HG03196 (cell line): ENCODE results near the gene TTC34.

Experiments used
- ATAC-seq: cut with Tn5 transposase; IDR thresholded peaks from one replicate; pipeline ENCODE4 v1.9.1; 2021; ENCODE audit not compliant: unreplicated experiment

The TTC34 gene

DNA sequence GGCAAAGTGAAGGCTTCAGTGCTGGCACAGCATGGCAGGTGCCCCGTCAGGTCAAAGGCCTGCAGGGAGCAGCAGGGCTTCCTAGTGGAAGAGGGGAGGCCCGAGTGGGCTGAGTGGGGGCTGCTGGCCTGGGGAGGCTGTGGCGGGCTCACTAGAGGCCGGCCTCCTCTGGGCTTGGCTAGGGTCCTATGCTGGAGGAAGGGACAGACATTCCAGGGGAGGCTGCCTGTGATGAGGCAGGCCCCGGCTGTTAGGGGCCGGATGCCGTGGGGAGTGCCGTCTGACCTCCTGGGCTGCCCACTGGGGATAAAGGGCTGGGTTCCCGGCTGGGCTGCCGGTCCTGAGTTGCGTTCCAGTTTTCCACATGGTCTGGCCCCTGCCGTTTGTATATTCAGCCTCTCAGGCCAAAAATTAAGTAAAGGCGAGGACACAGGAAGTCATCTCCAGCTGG, 193.8 kb downstream of the TTC34 start:
- no peak for ATAC-seq

DNA sequence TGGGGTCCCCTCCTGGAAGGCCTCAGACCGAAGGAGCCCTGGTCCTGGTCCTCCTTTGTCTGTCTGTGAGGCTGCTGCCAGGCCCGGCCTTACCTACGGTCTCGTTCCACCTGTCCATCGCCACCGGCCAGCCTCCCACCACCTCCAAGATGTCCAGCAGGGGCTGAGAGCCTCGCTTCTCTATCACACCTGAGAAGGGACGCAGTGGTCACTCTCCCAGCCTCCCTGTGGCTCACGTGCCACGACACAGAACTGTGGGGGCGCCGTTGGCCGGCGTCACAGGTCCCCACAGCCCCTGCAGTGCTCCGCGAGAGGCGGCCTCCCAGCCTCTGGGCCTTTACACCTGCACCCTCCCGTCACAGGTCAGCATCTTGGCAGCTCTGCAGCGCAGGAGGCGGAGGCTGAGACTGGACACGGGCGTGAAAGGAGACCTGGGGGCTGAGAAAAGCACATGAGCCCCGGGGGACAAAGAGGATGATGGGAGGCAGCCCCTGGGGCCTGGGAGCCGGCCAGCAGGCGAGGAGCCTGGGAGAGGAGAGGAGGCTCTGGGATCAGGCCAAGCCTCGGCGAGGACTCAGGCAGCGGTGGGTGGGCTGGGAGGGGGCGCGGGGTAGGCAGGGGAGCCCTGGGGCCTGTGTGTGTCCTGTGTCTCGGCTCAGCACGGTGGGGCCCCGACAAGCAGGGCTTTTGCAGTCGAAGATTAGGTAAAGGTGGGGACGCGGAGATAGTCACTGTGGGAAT, 194.4 kb downstream of the TTC34 start:
- no peak for ATAC-seq

DNA sequence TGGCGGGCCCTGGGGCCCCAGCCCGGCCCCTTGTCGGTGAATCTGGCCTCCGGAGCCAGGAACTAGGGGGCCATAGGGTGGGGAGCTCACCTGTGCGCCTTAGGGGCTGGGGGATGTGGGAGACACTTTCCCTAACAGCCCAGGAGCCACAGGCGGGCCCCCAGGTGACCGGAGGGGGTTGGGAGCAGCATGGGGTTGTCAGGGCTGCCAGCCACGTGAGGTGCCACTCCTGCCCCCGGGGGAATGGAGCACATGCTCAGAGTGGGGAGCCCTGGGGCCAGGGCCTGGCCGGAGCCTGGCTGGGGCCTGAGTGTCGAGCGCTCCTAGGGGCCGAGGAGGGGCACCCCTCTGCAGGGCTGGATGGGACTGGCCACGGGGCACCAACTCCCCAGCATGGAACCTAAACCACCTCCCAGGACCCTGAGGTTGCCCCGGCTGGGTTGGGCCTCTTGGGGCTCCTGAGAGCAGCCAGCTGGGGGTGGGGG, 195.1 kb downstream of the TTC34 start:
- ATAC-seq, result no peak

DNA sequence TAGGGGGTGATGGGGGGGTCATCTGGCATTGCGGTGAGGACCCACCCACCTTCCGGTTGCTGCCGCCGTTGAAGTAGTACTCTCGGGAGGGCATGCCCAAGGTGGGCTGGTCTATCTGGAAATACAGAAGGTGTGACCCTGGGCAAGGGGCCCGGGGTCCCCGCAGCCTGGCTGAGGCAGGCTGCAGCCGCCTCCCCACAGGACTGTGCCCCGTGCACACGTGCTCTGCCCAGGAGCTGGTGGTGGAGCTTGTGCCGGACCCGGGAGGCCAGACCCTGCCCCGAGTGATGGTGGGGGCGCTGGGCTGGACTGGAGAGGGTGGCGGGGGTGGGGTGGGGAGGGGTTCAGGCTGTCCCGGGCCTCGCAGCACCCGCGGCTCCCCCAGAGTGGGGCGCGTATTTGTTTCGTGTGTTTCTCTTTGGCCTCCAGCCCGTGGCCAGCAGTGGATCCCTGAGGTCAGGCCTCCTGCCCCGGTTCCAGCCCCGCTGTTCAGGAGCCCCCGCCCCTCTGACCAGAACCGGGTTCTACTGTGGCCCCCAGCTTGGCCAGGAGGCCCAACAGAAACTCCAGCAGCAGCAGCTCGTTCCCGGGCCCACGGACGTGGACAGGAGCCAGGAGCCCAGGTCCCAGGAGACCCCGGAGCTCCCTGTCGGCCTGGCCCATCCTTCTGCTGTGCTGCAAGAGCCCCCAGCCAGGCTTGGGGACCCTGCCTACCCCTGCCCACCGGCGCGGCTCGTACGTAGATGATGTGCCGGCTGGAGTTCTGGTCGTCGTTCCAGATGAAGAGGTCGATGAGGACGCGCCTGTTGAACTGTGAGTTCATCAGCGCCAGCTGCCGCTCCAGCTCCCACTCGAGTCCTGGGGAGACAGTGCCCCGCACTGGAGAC, 195.7 kb downstream of the TTC34 start:
- ATAC-seq, result no peak

DNA sequence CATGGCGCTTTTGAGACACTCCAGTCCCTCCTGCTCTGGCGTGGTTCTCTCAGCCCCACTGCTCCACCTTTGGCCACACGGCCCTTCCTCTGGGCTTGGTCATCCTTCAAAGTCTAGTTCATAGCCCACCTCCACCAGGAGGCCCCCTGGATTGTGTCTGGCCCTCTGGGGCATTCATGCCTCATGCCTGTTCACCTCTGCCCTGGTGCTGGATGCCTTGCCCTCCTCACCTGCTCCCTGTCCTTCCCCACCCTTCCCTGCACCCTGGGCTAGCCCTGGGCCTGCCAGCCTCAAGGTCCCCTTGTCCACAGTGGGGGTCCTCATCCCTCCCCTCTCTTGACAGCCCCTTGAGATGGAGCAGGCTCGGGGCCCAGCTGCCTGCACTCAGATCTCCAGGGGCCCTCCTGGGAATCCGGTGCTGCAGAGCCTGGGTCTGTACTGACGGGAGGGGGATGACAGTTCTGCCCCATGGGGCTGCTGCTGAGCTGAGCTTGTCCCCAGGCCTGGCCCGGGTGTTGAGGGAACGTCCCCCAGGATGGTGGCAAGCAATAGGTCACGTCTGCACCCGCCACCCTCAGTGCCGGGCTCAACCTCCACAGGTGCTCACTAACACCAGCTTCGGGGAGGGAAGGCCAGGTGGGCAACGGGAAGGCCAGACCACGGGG, 196.5 kb downstream of the TTC34 start:
- ATAC-seq, result no peak

DNA sequence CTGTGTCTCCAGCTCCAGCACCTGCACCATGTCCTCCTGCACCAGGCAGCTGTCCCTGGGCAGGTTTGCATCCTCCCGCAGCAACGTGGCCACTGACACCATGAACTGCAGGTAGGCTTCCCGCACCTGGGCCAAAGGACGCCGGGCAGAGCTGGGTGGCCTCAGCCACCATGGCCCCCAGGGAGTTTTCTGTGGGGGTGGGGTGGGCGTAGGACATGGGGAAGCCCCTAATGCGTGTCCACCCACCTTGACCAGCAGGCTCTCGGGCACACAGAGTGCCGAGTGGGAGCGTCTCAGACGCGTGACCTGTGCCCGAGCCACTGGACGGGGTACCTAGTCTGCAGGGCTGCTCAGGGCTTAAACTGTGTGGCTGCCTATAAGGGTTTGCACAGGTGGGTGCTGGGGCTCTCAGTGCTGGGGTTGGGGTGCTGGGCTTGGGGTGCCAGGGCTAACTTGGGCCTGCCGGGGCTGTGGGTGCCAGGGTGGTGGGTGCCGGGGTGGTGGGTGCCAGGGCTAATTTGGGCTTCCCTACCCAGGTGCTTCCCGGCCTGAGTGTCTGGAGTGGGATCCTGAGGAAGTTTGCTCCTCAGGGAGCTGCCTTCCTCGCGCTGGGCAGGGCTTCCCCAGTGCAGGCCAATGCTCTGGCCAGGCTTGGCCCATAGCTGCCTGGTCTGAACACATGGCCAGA, 197.2 kb downstream of the TTC34 start:
- ATAC-seq, result no peak

DNA sequence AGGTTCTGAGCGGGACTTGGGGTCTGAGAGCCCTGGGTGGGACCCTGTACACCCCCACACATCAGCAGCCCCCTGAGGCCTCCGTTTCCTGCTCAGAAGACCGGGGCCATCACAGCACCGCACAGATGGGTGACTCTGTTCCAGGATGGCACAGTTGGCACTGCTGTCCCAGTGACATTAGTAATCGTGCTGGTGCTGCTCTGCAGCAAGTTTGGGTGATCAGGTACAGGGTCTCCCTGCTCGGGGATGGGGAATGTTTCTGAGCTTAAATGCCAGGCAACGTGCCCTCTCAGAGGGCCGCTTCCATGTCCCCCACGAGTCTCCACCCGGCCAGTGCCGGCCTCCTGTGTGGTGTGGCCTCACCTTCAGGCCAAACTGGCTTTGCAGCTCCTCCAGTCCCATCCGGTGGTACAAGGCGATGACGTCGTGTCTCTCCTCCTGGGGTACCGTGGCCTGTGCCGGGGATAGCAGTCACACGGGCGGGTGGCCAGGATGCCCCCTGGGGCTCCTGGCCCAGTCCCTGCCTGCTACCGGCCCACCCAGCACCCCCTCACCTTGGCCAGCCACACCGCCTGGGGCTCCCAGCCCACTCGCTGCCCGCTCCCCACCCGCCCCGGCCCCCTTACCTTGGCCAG, 197.9 kb downstream of the TTC34 start:
- ATAC-seq, result no peak

DNA sequence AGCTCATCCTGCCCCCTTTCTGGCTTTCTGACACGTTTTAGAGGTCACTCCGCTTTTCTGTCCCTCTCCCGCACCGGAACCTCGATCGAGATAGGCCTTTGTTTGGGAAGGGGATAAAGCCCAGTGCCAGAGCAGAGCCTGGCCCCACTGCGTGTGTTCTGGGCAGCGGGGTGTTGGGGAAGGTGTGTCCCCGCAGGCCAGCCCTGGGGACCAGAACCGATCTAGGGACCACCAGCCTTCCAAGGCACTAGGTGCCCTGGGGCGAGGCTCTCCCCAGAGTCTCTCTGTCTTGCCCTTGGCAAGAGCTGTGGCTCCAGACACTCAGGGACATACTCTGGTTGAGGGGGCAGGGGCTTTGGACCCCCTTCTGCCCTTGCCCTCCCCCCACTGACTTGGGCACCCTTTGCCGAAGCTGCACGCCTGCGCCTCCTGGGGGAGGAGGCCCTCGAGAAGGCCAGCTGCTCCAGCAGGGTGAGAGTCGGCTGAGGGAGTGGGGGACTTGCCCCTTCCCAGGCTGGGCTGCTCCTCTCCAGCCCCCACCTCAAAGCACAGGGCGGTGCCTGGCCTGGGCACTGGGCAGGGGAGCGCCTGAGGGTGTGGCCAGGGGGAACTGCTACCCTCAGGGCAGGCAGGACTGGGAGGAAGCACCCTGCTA, 198.5 kb downstream of the TTC34 start:
- no peak for ATAC-seq

DNA sequence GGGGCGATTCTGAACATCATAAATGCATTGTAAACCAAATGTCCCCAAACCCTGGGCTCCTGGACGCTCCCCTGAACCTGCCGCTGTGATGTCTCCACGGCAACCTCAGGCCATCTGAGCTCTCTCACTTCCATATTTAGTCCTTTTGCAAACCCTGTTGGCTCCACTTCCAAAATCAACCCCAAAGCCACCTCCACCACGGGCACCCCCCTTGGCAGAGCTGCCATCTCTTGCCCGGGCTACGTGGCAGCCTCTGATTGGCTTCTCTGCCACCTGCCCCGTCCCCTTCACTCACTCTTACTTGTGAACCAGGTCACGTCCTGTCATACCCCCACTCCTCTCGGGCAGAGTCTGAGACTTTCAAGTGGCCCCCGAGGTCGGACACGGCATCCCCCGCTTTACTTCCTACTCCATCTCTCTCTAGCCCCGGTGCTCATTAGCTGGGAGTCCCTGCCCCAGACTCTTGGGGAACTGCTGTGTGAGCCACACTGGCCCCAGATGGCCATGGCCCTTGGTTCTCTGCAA, 199.1 kb downstream of the TTC34 start:
- ATAC-seq, result no peak

DNA sequence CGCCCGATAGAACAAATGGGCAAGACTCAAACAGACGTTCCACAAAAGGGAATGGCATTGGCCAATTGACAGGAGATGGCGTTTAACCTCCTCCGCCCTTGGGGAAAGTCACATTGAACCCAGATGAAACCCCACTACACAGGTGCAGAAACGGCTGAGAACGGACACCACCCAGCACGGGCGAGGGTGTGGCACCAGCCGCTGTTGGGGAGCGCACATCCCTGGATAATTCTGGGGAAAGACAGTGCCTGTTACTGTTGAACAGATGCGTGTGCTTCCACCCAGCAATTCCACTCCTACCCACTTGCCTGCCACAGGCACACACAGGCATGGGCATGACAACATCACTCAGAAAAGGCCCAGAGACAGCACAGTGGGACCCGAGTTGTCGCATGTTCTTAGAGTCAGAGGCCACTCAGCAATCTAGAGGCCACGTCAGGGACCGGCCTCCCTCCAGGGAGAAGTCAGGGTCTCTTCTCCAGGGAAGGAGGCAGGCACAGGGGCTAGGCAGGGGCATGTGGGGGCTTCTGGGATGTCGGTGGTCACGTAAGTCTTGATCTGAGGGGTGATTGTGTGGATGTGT, 199.7 kb downstream of the TTC34 start:
- ATAC-seq, result no peak

DNA sequence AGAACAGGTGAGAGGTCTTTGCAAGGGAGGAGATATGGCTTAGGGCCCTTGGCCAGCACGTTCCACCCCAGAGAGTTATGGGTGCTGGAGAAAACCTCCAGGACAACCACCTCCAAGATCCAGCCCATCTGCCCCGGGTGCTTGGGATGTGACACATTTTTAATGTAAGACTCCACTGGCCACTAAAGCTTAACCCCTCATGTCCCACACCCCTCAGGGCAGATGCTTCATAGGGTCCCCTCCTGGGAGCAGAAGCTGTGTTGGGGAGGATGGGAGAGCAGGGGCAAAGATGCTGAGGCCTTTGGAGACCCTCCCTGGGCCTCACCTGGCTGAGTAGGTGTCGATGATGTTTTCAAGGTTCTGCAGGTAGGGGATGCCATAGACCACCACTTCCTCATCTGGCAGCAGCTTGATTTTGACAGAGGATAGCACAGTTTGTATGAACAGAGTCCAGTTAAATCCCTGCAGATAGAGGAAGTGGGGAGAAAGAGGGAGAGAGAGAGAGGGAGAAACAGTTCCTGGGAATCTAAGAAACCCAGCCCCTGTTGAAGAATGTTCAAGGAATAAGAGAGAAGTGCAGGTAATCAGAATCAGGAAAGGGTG, 203.1 kb downstream of the TTC34 start:
- ATAC-seq, result no peak

DNA sequence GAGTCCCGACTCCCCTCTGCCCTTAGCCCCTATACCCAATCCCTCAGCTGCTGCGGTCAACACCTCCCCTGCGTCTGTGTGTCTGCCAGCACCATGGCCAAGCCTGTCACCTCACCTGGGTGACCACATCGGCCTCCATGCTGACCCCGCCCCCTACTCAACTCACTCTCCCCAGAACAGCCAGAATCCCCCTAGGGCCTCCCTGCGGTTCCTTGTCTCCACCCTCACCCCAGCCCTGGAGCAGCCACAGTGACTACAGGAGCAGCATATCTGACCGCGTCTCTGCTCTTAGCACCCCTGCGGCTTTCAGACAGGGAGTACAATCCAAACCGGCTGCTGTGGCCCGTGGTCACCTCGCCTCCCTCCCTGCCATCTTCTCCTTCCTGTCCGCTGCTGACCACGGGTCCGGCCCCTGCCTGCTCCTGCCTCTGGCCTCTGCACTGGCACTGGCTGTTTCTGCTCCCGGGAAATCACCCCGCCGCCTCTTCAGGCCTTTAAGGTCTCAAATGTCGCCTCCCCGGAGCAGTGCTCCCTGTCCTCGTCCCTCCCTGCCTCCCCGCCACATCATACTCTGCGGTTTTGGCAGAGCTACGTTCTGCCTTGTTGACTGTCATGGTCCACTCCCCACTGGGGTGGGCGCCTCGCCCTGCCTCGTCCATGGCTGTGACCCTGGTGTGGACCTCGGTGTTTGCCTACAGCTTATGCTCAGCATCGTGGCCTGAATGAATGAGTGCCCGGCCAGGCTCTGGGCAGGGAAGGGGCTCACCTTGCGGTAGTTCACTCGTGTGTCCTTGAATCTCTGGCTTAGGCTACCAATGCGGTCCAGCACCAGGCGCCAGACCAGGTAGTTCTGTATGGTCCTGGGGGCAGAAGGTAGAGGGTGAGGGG, 203.8 kb downstream of the TTC34 start:
- ATAC-seq, result no peak

DNA sequence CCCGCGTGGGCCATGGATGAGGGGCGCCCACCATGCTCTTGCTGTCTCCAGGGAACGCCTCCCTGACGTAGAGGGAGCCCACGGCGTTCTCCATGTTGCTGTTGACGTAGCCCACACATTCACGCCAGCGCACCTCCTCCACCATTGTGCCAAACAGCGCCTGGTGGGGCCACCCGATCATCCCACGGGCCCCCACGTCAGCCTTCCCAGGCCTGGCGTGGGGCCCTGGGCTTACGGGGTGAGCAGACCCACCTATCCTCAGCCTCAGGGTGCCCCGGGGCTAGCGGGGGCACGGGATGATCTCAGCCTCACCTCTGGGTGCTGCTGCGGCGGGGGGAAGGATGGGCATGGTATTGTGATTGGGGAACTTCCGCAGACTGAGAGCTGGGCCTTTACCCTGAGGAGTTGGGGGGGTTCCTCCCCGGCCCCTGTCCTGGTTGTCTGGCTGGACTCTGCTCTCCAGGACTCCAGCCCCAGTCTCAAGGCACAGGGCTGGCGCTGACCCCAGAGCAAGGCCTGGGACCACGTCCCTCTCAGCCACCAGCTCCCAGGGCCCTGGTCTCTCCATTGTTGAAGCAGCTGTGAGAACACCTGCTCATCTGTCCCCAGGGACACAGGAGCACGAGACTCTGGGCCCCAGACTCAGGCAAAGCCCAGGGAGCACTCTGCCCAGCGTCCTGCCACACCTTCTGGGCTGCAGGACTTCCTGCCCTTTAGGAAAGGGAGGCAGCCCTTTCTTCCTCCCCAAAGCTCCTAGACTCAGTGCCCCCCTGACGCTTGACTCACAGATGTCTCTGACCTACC, 204.8 kb downstream of the TTC34 start:
- no peak for ATAC-seq

DNA sequence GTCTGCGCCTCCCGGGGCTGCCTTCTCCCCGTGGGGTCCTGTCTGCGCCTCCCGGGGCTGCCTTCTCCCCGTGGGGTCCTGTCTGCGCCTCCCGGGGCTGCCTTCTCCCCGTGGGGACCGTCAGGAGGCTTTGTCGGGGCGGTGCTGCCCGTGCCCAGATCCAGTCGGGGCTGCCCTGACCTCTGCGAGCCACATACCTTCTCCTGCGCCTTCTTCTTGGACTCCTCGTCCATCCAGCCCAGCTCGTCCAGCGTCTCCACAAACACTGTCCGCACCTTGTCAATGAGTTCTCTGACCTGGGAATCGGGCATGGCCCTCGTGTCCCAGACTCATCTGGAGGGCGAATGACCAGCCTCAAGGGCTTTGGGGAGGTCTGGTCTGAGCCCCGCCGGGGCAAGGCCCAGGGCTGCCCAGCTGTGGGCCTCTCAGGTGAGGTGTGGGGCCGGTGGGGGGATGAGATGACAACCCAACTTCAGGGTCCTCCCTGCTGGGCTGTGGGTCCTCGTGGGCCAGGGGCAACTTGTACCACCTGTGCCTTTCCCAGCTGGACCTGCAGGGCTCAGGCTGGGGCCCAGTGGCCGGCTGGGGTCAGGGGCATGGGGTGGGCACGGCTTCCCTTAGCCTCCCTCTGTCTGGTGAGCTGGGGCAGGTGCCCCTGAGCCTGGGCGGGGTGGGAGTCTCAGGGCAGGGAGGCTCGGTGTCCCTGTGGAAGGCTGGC, 205.5 kb downstream of the TTC34 start:
- no peak for ATAC-seq

DNA sequence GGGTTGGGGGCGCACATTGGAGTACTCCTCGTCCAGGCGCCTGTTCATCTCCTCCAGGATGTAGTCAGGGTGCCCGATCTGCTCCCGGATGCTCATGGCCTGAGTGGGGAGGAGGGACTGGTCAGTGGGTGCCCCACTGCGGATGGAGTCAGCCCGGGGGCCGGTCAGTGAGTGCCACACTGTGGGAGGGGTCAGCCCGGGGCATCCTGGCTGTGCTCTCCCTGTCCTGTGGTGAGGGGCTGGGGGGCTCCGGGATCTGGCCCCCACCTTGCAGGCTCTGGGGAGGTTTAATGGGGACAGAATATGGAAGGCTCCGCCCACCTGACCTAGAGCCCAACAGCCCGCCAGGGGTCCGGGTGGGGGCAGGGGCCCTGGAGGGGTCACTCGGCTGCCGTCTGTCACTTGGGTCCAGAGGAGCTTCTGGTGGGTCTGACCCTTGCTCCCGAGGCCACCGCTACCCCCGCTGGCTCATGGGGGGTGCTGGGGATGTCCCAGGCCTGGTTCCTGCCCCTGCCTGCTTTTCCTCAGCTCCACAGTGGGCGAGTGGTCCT, 206.2 kb downstream of the TTC34 start:
- no peak for ATAC-seq

DNA sequence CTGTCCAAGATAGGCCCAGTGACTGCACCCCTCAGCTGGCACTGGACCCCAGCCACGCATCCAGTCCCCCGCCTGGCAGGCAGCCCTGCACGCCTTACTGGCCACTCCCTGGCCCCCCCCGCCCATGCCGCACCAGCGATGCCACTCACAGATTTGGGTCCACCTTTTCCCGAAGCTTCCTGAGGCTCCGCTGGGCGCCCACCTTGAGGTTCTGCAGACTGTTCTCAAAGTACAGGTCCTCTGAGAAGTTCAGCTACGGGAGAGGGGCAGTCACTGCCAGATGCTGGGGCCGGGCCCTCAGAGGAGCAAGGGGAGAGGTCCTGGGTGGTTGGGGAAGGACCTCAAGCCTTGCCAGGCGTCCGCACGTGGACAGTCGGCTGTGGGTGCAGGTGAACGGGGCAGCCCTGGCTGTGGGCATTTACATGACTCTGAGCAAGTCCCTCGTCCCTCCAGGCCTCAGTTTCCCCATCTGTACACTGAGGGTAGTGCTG, 206.8 kb downstream of the TTC34 start:
- ATAC-seq, result no peak
